HG02571 (cell line): Measurements from ENCODE around the gene HHIP.

Experiments
- ATAC-seq: cut with Tn5 transposase; IDR thresholded peaks from one replicate; pipeline ENCODE4 v1.9.1; 2021; ENCODE audit warnings: mild to moderate bottlenecking, moderate library complexity; ENCODE audit not compliant: unreplicated experiment

HHIP gene

GRCh38 chr4:144645631-144646522, at the start of gene HHIP:
HHIP (plus strand) TSS chr4:144646156; CDS start chr4:144646676, 520 bp downstream.
- no peak for ATAC-seq

DNA sequence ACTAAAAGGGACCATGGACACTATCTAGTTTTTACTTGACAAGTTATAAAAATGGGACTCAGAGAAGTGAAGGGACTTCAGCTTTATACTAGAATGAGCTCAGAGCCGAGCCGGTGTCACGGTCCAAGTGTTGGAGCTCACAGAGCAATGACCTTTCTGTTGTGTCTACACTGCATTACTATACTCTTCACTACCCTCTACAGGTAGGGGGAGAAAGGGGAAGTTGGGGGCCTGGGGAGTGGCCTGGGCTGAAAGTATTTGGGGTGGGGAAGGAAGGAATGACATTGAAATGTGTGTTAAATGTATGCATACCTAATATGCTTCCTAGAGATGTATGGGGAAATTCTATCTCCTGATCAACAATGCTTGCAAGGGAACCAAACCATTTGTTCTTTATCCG, 48.8 kb upstream of the HHIP start:
- ATAC-seq = no peak

- no peak for ATAC-seq
Observed at GRCh38 chr4:144599621-144600020, 46.3 kb upstream of the HHIP start.

GRCh38 chr4:144611850-144612249, 34.1 kb upstream of the HHIP start:
- no peak for ATAC-seq

- no peak for ATAC-seq
Observed at GRCh38 chr4:144614850-144615585, 30.9 kb upstream of the HHIP start.

DNA sequence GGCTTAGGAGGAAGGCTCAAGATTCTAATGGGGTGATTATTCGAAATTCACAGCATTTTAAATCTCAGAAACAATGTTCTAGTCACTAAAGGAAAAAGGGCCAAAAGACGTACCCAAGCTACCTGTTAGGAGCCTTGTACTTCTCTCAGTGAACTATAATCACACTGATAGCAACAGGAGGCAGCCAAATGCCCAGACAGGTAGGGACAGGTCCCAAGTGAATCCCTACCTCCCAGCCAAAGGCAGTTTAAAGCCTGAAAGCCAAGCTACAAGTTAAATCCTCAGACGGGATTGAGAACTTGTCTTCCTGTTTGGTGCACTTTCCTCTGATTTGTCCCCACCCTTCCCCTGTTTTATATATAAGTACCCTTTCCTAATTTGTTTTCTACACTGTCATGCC, 24.3 kb upstream of the HHIP start:
- ATAC-seq = no peak

- ATAC-seq = no peak
Observed at GRCh38 chr4:144627663-144628076, 18.3 kb upstream of the HHIP start.

GRCh38 chr4:144633215-144633614, 12.7 kb upstream of the HHIP start:
- ATAC-seq = no peak

DNA sequence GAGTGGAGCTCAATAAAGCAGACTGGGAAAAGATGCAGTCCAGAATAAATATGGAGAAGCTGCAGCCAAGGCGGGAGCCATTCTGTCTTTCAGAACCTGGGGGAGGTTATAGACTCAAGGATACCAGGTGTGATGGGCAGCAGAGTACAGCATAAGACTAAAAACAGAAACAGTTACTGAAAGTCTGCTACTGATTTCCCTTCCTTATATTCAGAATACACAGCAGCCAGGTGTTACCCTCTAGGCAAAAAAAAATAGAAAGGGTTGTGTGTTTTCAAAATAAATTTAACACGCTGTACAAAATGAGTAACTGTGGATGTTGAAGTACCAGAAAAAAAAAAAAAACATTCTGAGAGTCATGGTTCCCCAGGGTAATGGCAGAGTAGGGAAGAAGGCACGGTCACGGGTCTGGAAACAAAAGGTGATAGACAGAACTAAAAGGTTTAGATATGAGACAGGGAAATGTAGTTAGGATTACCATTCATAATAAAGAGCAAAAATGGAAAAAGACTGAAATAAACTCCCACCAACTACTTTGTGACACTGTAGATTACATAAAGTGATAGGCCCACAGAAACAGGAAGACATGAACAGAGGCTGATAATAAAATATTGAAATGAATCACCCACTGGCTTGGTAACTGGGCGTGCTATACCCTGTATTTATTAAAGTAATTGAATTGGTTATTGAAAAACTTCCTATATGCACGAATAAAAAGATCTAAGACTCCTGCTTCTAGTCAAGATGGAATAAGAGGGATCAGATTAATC, 10.8 kb upstream of the HHIP start:
- ATAC-seq = peak; percentile 100

DNA sequence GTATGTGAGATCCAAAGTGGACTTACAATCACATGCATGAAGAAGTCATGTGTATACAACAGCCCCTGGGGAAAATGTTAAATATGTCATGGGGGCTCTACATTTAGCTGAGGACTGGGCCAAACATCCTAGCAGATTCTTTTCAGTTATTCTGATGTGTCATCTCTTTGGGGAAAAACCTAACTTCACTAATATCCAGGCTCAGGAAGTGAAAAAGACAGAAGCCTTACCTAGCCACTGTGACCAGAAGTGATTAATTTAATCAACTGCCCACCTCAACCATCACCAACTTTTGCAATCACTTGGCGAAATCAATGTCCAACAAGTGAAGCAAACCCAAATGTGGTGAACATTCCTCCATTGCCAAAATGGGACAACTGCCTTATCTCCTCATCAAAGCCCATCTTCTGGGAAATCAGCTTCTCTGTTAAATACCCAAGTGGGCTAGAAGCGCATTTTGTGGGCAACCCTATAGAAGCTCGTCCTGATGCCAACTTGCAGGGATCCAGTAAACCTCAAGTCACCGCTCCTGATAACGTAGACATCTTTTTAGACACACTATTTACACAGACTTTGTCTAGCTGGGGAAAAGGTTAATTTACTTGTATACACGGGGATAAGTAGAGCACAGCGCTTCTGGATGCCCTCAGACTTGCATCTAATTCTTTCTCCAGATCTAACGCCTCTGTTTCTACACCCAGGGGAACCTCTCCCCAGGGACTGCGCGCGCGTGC, 1.4 kb upstream of the HHIP start:
- no peak for ATAC-seq

- ATAC-seq = no peak
Observed at GRCh38 chr4:144645102-144645630, 790 bp upstream of the HHIP start.

- no peak for ATAC-seq
Observed at GRCh38 chr4:144646523-144647094, 653 bp downstream of the HHIP start.

GRCh38 chr4:144647095-144647561, 1.2 kb downstream of the HHIP start:
- ATAC-seq = no peak

DNA sequence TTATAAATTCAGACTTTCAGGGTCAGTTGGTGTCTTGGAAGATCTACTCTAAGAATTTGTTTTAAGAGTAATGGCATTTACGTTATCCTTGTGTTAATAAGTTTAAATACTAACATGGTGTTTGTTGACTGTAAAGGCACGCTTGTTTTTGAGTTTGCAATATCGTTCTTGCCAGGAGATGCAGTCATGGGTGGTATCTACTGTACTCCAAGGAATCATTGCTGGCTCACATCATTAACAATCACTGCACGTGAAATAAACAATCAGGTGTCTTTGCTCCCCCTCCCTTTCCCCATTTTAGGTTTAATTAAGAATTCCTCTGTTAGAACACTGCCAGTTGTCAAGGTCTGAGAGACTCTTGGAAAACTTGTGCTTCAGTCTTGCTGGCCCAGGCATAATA, 1.6 kb downstream of the HHIP start:
- no peak for ATAC-seq

DNA sequence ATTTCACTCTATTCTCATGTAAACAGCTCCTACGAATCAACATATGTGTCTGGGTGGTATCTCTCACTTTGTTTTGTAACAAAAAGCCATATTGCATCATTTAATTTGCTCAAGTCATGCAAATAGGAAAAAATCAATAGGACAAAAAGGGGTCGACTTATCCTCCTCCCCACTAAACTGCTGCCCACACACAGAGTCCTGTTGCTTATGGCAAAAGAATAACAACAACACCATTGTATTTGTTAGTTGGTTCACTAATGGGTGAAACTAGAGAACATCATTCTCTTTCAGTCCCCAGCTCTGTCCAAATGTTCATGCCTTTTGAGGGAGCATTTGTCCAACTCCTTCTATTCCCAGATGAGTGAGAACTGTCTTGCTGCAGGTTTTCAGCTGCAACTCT, 2.1 kb downstream of the HHIP start:
- no peak for ATAC-seq

- ATAC-seq = no peak
Observed at GRCh38 chr4:144649646-144650045, 3.7 kb downstream of the HHIP start.

- no peak for ATAC-seq
Observed at GRCh38 chr4:144650311-144651005, 4.5 kb downstream of the HHIP start.

DNA sequence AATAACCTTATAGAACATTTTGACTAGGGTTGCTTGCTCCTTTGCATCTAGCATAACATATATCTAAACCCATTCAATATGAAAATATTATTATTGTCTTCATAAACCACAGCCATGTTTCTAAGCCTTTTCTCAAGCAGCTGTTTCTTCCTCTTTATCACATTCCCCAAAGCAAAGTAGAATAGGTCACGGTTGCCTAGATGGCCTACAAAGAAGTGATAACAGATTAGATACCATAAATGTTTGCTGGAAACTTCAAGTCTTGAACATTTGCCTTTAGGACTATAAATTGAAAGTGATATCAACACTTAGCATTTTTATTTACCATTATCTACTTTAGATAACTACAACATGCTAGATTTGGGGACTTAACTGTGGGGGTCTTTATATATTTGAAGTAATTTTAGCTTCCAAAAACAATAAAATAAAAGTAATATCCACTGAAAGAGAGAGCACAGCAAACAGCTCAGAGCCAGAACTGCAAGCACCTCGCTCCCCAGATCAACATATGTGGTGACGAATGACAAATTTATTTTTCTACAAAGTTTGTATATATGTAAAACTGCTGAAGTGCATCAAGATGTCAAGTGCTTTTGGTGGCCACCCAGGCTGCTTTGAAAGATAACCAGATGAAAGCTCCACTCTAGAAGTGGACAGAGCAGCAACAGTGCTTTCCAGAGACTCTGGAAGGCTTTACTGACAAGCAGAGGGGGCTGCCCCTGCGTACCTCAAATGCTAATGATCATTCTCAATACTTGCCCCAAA, 8.0 kb downstream of the HHIP start:
- no peak for ATAC-seq

DNA sequence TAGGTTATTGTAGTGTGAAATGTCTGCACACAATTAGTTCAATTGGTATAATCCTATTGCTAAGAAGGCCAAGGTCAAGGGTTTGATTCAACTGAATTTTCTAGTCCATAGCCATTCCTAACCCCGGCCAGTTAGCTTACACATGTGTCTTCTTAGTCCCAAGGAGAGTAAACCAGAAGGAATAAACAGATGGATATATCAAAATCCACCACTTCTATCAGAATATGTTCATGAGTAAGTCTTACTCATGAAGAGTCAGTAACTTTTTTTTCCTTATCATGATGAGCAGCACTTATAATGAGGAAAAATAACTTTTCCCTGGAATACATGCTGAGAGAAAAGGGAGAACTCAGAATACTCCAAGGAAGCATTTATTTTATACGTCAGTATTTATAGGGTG, 9.5 kb downstream of the HHIP start:
- no peak for ATAC-seq
